ENCODE results near the gene CNTNAP2. TPM values are rescaled to one million over a fixed set of nuclear protein-coding genes. Genes with fewer than 3 reads are reported as not detected.
"Not testable (repeated sequence)": the region's sequence is repeated elsewhere in the genome, so short reads cannot be mapped to it uniquely, and the experiment has no call there.

The CNTNAP2 gene
- total RNA-seq, 1 donor from 2014 or later, result 2.8 TPM

DNA sequence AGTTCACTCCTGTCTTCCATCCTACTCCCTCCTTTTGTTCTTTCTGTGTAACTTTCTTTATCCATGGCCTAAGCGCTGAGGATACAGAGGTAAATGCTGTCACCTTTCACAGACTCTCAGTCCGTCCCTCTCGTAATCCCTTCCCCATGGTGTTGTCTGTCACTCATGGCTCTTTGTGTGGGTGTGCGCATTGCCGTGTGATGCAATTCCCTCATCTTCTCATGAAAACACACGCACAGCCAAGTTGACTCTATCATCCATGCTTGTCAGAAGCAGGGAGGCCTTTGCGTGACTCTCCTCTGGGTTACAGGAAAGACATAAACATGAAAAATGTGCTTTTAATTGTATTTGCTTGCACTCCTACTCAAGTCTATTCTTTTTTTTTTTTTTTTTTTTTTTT is 2348.3 kb downstream of the CNTNAP2 start:
- DNase-seq (ENCODE audit: low read depth in 2 of 2), result no peak

DNA sequence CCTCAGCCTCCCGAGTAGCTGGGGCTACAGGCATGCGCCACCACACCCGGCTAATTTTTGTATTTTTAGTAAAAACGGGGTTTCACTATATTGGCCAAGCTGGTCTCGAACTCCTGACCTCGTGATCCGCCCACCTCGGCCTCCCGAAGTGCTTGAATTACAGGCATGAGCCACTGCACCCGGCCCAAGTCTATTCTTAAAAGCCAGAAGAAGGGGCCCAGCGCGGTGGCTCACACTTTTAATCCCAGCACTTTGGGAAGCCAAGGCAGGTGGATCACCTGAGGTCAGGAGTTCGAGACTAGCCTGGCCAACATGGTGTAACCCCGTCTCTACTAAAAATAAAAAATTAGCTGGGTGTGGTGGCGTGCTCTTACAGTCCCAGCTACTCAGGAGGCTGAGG is 2348.8 kb downstream of the CNTNAP2 start:
- not testable (repeated sequence) for DNase-seq (ENCODE audit: low read depth in 2 of 2)

DNA sequence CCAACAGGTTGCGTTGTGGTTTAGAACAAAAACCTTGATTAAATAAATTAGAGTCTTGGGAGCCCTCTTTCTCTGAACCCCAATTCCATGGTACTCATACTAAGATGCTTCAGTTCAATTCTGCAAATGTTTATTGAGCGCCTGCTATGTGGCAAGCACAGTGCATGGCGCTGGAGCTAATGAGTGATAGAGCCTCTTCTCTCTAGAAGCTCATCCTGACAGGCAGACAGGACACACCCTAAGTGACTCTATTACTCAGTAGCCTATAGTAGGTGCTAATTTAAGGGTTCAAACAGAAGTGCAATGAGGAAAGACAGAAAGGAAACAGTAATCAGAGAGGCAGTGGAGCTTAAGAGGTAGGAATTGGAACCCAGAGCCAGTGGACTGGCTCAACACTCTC is 2349.5 kb downstream of the CNTNAP2 start:
- DNase-seq (ENCODE audit: low read depth in 2 of 2), result no peak

DNA sequence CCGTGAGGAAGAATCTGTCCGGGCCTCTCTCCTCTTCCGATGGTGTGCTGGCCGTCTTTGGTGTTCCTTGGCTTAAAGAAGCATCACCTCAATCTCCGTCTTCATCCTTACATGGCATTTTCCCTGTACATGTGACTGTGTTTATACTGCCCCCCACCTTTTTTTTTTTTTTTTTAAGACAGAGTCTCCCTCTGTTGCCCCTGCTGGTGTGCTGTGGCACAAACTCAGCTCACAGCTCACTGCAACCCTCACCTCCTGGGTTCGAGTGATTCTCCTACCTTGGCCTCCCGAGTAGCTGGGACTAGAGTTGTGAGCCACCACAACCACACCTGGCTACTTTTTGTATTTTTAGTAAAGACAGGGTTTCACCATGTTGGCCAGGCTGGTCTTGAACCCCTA is 2352.1 kb downstream of the CNTNAP2 start:
- DNase-seq (ENCODE audit: low read depth in 2 of 2), result no peak
